GM12878 (cell line): ENCODE measurements around the gene SLC25A47. TPM values are rescaled to one million over a fixed set of nuclear protein-coding genes. Genes with fewer than 3 reads are reported as not detected.

Experiments used
- ATAC-seq: fragments of 200-7000 bp; cut with Tn5 transposase; 3 replicates; pipeline ENCODE4 v1.9.1; 2020; ENCODE audit warnings: mild to moderate bottlenecking, moderate library complexity
- BruUV-seq: library from RNA; stranded (reverse); fragments of 400-500 nt; replicated peaks from 2 replicates; lab custom pipeline; 2021; lab: Mats Ljungman, UMichigan
- CTCF ChIA-PET: fragments of 300-600 bp; sonication (Branson Sonifier 250); formaldehyde crosslinking; extraction: SDS; loops from one replicate; lab custom pipeline; 2021; ENCODE audit warnings: inconsistent platforms; lab: Yijun Ruan, JAX
- POLR2A ChIA-PET: fragments of 350-600 bp; formaldehyde crosslinking; extraction: SDS; loops from one replicate; lab custom pipeline; 2021; ENCODE audit warnings: inconsistent platforms; lab: Charles Lee
- RAD21 ChIA-PET: fragments of 300-600 bp; sonication (Branson Sonifier 250); formaldehyde crosslinking; loops from one replicate; lab custom pipeline; 2023; ENCODE audit warnings: antibody characterized with exemption; ENCODE audit not compliant: unreplicated experiment; lab: Charles Lee
- SMC1A ChIA-PET: fragments of 300-600 bp; sonication (Branson Sonifier 250); formaldehyde crosslinking; loops from one replicate; lab custom pipeline; 2023; ENCODE audit not compliant: unreplicated experiment, uncharacterized antibody; lab: Charles Lee
- DNase-seq: peaks from one replicate; pipeline ENCODE4 v3.0.0-alpha.2; 2011; ENCODE audit warnings: low read depth, low spot score
- FAIRE-seq: peaks from 3 replicates; lab custom pipeline; 2011; peaks lifted over from hg19 to GRCh38; lab: Jason Lieb, UNC
- H2AFZ ChIP-seq: 2 replicates; pipeline ENCODE4 v1.6.0; 2011; ENCODE audit warnings: low read depth, low read length, control low read depth; ENCODE audit not compliant: control insufficient read depth
- H3K27ac ChIP-seq: 2 replicates; pipeline ENCODE4 v1.5.1; 2011; ENCODE audit warnings: control low read depth; ENCODE audit not compliant: control insufficient read depth, insufficient read depth
- H3K27me3 ChIP-seq, 2 experiments: replicated peaks in 1 of 2; 2 replicates each; pipeline versions ENCODE4 v1.6.0 to v1.6.1; 2011; ENCODE audit warnings: low read length in 1 of 2; ENCODE audit not compliant: control insufficient read depth in 2 of 2, insufficient read depth in 2 of 2
- H3K36me3 ChIP-seq, 2 experiments: 2 replicates each; pipeline ENCODE4 v1.5.1; 2011; ENCODE audit warnings: low read length in 1 of 2; ENCODE audit not compliant: control insufficient read depth in 2 of 2, insufficient read depth in 2 of 2
- H3K4me1 ChIP-seq: 2 replicates; pipeline ENCODE4 v1.6.1; 2011; ENCODE audit warnings: mild to moderate bottlenecking, low read length, moderate library complexity, mixed read lengths; ENCODE audit not compliant: control insufficient read depth, insufficient read depth
- H3K4me2 ChIP-seq: 2 replicates; pipeline ENCODE4 v1.6.0; 2011; ENCODE audit warnings: control low read depth; ENCODE audit not compliant: control insufficient read depth, insufficient read depth
- H3K4me3 ChIP-seq: fragments of 200-600 bp; sonication (generic); 2 replicates; pipeline ENCODE4 v1.5.1; 2016
- H3K79me2 ChIP-seq: 2 replicates; pipeline ENCODE4 v1.6.0; 2011; ENCODE audit warnings: low read length; ENCODE audit not compliant: control insufficient read depth, insufficient read depth
- H3K9ac ChIP-seq: 2 replicates; pipeline ENCODE4 v1.8.0; 2011; ENCODE audit warnings: low read length, control low read depth, mixed read lengths; ENCODE audit not compliant: control insufficient read depth, insufficient read depth
- H3K9me3 ChIP-seq: replicated peaks from 3 replicates; pipeline ENCODE4 v1.5.1; 2011; ENCODE audit warnings: mild to moderate bottlenecking, low read length; ENCODE audit not compliant: control insufficient read depth, insufficient read depth
- H4K20me1 ChIP-seq: 2 replicates; pipeline ENCODE4 v1.6.0; 2011; ENCODE audit not compliant: control insufficient read depth, insufficient read depth
- FOXM1 ChIP-seq: IDR thresholded peaks from 2 replicates; pipeline ENCODE4 v1.6.1; 2012; ENCODE audit warnings: low read depth, mild to moderate bottlenecking, inconsistent platforms, low read length, moderate library complexity
- PKNOX1 ChIP-seq: fragments of 450-650 bp; IDR thresholded peaks from 2 replicates; pipeline ENCODE4 v1.6.1; 2016; ENCODE audit warnings: mild to moderate bottlenecking
- RAD51 ChIP-seq: fragments of 450-650 bp; IDR thresholded peaks from 2 replicates; pipeline ENCODE4 v1.6.1; 2016; ENCODE audit warnings: moderate library complexity, mild to moderate bottlenecking, inconsistent platforms
- RCOR1 ChIP-seq: conservative IDR thresholded peaks from 2 replicates; pipeline ENCODE4 v1.6.1; 2012; ENCODE audit warnings: low read depth, low read length, improper control_type of control experiment
- REST ChIP-seq: IDR thresholded peaks from 2 replicates; pipeline ENCODE4 v1.6.1; 2012; ENCODE audit warnings: mild to moderate bottlenecking, low read depth, low read length
- SMAD5 ChIP-seq: IDR thresholded peaks from 2 replicates; pipeline ENCODE4 v1.6.1; 2016; ENCODE audit warnings: antibody characterized with exemption, low read depth
- SUPT20H ChIP-seq: IDR thresholded peaks from 2 replicates; pipeline ENCODE4 v1.6.1; 2011; ENCODE audit warnings: low read depth, mild to moderate bottlenecking, low read length, moderate library complexity, borderline replicate concordance; ENCODE audit not compliant: control insufficient read depth
- USF2 ChIP-seq: IDR thresholded peaks from 2 replicates; pipeline ENCODE4 v1.6.1; 2011; ENCODE audit warnings: low read depth, low read length, improper control_type of control experiment, borderline replicate concordance
- WRNIP1 ChIP-seq: IDR thresholded peaks from 2 replicates; pipeline ENCODE4 v1.6.1; 2011; ENCODE audit warnings: low read depth, low read length, improper control_type of control experiment, borderline replicate concordance
- ZBTB40 ChIP-seq: fragments of 450-650 bp; IDR thresholded peaks from 2 replicates; pipeline ENCODE4 v1.6.1; 2016; ENCODE audit warnings: mild to moderate bottlenecking, moderate library complexity, borderline replicate concordance
- ZSCAN29 ChIP-seq: fragments of 450-650 bp; IDR thresholded peaks from 2 replicates; pipeline ENCODE4 v1.6.1; 2017; ENCODE audit warnings: mild to moderate bottlenecking, moderate library complexity
- WGBS: methylation state at CpG from one replicate; pipeline ENCODE4 v1.1.6; 2016; ENCODE audit warnings: low lambda C conversion rate; ENCODE audit not compliant: insufficient replicate concordance, insufficient coverage; ENCODE audit errors: missing lambda C conversion rate; 5-methylcytosine and 5-hydroxymethylcytosine counted together
- in situ Hi-C: fragments of 300-500 bp; cut with MboI; formaldehyde crosslinking; loops from 9 replicates; pipeline ENCODE4 v1.14.3; 2018; ENCODE audit warnings: mixed read lengths
- intact Hi-C: fragments of 100-400 bp; cut with micrococcal nuclease; formaldehyde crosslinking; loops from one replicate; pipeline ENCODE4 v1.14.2; 2022; ENCODE audit not compliant: unreplicated experiment
- polyA plus RNA-seq, 11 experiments: library from polyadenylated mRNA; depleted of rRNA in 4 of 11; unstranded in 6 of 11; stranded (reverse) in 5 of 11; fragments of >200 nt; fragmentation: Nextera tagmentation in 4 of 11; fragmentation: Illumina TruSeq in 1 of 11; extraction: Ambion mirVana in 4 of 11; extraction: Trizol in 1 of 11; gene quantifications; 1 replicate in 1 of 11; 2 replicates in 10 of 11; pipeline versions ENCODE4 v1.2.1 to v1.2.3, GENCODE V29; 2011 to 2016; ENCODE audit warnings: inconsistent platforms in 2 of 11, missing spikeins in 2 of 11, low read depth in 1 of 11
- total RNA-seq, 4 experiments: library from RNA; depleted of rRNA in 3 of 4; stranded (reverse); fragments of >200 nt in 3 of 4; fragmentation: Illumina TruSeq in 1 of 4; extraction: Trizol in 1 of 4; gene quantifications; 2 replicates each; pipeline versions ENCODE4 v1.2.1 to v1.2.3, GENCODE V29; 2013 to 2021

Gene SLC25A47
- total and polyA plus RNA-seq, 10 of the 15 experiments (the other 5 are each of a cell fraction or from before 2014, with no cell fraction given): 0.14 TPM; not detected in 9

- TF ChIP-seq RAD51: no peak
- TF ChIP-seq REST: no peak
- no peak for TF ChIP-seq WRNIP1
- no peak for TF ChIP-seq FOXM1
- TF ChIP-seq, all 136 proteins: peak for 3
These were observed 9.7 kb downstream of the SLC25A47 start (continued) for GRCh38 chr14:100332797-100333196.

- in situ Hi-C loops: no loop called here
- no peaks in the 10 kb centered on the region for H3K9me3 ChIP-seq
- H2AFZ ChIP-seq: no peak overlapping the region
- DNase-seq (no peak), FAIRE-seq (no peak), ATAC-seq (no peak)
- SMC1A ChIA-PET: interaction anchor here (1.0 kb wide), 2 partner anchors 25 to 44 kb away, joined by 3 read pairs; no protein-coding TSS in a partner anchor
- RAD21 ChIA-PET: no interaction called here
- H4K20me1 ChIP-seq: no peaks in the 10 kb centered on the region
- no peak overlapping the region for H3K9ac ChIP-seq
- H3K4me2 ChIP-seq: no peak overlapping the region
- no peak overlapping the region for H3K27ac ChIP-seq
- 95% methylated on average over 8 of the region's 8 CpGs for WGBS
- H3K4me1 ChIP-seq: peaks cover 9% of the 10 kb centered on the region
- intact Hi-C loops: no loop called here
- no peaks in the 10 kb centered on the region for H3K27me3 ChIP-seq
- H3K79me2 ChIP-seq: no peaks in the 10 kb centered on the region
- no peak overlapping the region for H3K4me3 ChIP-seq
- CTCF ChIA-PET: no interaction called here
- H3K36me3 ChIP-seq: peaks cover 9 to 20% of the 10 kb centered on the region in 2 experiments; a peak in 3 of 4 replicates
- POLR2A ChIA-PET: interaction anchor here (1.0 kb wide), 1 partner anchor 10 kb away, joined by 3 read pairs; no protein-coding TSS in a partner anchor
- no TSS peak for BruUV-seq
- TF ChIP-seq SUPT20H (no peak), ZBTB40 (no peak), USF2 (no peak), RCOR1 (no peak), ZSCAN29 (no peak), SMAD5 (no peak), PKNOX1 (no peak)
These were observed 10.2 kb downstream of the SLC25A47 start for GRCh38 chr14:100333311-100333710.
